GM21737 (cell line): ENCODE measurements around the gene FAM131C.

Experiments
- ATAC-seq: cut with Tn5 transposase; IDR thresholded peaks from one replicate; pipeline ENCODE4 v1.9.1; 2021; ENCODE audit warnings: mild to moderate bottlenecking, moderate library complexity; ENCODE audit not compliant: unreplicated experiment

The FAM131C gene, protein sequence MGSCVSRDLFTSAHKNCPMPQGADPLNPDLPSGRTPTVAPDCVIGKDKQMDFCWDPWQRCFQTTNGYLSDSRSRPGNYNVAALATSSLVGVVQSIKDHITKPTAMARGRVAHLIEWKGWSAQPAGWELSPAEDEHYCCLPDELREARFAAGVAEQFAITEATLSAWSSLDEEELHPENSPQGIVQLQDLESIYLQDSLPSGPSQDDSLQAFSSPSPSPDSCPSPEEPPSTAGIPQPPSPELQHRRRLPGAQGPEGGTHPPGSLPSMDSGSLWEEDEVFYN

GRCh38 chr1:16073490-16074119, at the start of gene FAM131C:
TSS of gene FAM131C (minus strand) at chr1:16073651. CDS start at chr1:16073442, 209 bp downstream.
- ATAC-seq, result no peak

DNA sequence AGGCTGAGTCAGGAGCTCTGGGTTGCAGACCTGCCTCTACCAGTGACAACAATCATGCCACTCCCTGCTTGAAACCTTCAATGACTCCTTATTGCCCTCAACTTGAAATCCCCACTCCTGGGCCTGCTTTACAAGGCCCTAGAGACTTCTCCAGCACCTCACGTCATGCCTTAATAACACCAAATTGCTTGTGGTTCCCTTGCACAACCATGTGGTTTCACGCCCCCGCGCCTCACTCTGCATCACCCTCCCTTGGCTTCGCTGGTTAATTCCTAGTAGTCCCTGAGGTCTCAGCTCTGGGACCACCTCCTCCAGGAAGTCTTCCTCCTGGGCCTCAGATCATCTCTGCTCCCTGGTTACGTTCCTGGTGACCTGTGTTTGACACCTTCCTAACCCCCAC, 49.5 kb upstream of the FAM131C start:
- ATAC-seq, result no peak

DNA sequence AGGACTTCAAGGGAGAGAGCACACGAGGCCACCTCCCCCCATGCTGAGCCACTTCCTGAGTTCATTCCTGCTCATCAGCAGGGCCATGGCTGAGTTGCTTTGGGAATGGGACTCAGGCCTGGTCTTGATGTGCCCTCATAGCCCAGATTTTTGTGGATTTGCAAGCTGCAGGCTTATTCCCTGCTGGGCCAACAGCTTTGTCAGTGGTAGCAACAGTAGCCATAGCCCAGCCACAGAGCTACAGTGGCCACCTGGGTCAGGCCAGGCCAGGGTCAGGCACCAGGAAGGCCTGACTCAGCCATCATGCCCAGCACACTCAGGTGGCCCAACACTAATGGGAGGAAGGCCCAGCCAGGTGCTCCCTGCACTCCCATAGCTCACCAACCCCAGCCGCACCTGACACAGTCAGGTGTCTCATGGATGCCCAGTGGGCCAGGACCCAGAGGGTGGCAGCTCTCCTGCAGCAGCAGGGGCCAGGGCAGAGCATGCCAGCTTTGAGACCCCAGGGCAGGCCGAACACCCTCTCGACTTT, 49.0 kb upstream of the FAM131C start:
- ATAC-seq, result no peak

DNA sequence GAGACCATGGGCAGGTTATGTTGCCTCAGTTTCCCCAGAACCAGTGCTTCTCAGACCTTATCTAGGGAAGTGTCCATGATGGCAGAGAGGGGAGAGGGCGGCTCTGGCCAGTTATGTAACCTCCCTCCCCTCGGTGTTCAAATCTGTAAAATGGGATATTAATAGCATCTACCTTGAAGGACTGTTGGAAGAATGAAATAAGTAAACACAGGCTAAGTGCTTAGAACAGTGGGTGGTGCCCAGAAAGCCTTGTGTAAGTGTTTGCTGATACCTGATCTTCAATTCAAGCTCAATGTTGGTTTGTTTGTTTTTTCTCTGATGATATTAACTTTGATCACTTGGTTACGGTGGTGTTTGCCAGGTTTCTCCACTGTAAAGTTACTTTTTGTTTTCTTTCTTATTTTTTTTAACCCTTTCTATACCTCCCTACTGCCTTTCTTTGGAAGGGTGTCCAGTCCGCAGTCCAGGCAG, 47.5 kb upstream of the FAM131C start:
- ATAC-seq, result no peak

- no peak for ATAC-seq
Measured at GRCh38 chr1:16120407-16120806, 47.0 kb upstream of the FAM131C start.

GRCh38 chr1:16119926-16120325, 46.5 kb upstream of the FAM131C start:
- no peak for ATAC-seq

DNA sequence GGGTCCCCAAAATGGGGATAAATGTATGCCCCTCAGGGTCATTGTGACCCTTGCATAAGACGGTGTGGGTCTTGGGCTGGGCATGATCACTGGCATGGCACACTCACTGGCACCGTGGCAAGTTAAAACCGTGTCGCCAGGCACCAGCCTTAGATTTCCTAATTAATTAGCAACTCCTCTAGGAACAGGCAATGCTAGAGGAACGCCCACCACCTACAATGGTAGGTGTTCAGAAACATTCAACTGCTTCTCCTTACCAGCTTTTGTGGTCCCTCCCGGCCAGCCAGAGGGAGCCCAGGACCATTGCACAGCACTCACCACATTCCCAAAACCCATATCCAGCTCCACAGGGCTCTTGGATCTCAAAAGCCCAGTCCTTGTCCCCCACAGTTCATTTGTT, 46.1 kb upstream of the FAM131C start:
- no peak for ATAC-seq

GRCh38 chr1:16118706-16119105, 45.3 kb upstream of the FAM131C start:
- ATAC-seq, result no peak

DNA sequence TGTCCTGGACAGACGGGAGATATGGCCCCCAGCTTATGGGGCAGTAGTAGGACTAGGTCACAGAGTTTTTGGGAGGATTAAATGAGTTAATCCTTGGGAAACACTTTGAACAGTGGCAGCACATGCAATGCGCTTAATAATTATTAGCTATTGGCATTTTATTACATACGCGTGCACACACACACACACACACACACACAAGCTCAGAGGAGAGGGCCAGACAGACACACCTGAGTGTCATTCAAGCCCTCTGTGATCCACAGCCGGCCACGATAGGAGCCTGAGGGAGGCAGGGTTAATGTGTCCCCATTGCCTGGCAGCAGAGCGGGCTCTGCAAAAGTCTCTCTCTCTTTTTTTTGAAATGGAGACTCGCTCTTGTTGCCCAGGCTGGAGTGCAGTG, 44.5 kb upstream of the FAM131C start:
- ATAC-seq, result no peak

- no peak for ATAC-seq
Measured at GRCh38 chr1:16117369-16117768, 43.9 kb upstream of the FAM131C start.

DNA sequence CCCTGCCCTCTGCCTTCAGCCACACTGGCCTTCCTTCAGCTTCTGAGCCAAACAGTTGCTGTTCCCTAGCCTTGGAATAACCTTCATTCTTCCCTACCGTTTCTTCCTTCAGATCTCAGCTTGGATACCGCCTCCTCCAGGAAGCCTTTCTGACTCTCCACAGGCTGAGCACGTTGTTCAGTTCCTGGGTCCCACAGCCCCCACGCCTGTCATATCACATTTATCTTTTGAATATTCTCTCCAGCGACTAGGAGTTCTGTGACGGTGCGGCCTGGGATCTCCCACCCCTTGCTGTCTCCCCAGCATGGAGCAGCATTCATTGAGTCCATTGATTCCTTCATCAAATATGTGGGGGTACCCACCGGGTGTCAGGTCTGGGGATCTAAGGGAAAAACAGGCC, 43.2 kb upstream of the FAM131C start:
- no peak for ATAC-seq

DNA sequence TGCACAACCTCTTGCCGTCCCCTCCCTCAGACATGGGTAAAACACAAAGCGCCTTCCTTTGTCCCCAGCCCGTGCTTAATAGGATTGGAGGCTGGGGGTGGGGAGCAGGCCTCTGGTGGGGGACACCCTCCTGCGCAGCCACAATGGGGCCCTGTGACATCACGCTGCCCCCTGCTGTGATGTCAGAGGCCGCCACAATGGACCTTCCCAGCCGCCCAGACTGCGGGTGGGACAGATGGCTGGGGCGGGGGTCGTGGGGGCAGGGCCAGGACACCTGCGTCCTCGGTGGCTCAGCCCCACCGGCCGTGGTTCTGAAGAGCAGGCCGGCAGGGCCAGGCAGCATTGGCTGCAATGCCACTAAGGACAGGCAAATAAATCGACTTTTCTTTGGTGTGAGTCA, 42.6 kb upstream of the FAM131C start:
- no peak for ATAC-seq

- no peak for ATAC-seq
Measured at GRCh38 chr1:16115468-16115983, 42.1 kb upstream of the FAM131C start.

DNA sequence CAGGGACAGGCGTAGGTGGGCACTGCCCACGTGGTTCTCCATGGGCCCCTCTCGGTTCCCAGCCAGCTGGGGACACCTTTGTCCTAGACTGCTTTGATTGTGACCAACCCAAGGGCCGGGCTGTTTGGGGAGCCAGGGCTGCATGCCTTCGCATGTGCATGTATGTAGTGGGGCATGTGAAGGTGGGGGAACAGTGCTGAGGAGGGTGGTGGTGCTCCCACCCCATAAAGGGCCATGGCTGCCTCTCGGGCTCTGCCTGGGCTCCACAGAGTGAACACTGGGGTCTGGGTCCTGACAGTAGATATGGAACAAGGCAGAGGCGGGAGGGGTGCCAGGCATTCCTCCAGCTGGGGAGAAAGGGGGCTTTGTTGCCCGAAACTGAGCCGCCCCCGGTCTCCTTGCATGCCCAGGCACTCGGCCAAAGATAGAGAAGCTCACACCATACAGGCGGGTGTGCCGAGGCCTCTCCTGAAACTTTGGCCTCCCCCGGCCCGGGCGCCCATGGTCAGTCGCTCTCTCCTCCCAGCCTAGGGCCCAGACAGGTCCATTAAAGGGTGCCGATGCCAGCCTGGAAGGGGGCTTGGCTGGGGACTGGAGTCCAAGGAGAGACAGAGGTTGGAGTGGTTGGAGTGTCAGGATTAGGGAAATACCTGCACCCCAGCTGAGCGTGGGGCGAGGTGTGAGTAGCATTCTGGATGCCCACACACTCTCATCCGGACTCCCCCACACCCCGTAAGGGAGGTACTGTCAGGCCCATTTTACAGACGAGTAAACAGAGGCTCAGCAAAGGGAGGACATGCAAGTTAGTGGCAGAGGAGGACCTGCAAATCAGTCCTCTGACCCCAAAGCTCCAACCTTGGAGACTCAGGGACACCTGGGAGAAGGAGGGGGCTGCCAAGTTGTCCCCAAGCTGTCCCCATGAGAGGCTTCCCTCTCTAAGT, 41.3 kb upstream of the FAM131C start:
- ATAC-seq, result no peak

DNA sequence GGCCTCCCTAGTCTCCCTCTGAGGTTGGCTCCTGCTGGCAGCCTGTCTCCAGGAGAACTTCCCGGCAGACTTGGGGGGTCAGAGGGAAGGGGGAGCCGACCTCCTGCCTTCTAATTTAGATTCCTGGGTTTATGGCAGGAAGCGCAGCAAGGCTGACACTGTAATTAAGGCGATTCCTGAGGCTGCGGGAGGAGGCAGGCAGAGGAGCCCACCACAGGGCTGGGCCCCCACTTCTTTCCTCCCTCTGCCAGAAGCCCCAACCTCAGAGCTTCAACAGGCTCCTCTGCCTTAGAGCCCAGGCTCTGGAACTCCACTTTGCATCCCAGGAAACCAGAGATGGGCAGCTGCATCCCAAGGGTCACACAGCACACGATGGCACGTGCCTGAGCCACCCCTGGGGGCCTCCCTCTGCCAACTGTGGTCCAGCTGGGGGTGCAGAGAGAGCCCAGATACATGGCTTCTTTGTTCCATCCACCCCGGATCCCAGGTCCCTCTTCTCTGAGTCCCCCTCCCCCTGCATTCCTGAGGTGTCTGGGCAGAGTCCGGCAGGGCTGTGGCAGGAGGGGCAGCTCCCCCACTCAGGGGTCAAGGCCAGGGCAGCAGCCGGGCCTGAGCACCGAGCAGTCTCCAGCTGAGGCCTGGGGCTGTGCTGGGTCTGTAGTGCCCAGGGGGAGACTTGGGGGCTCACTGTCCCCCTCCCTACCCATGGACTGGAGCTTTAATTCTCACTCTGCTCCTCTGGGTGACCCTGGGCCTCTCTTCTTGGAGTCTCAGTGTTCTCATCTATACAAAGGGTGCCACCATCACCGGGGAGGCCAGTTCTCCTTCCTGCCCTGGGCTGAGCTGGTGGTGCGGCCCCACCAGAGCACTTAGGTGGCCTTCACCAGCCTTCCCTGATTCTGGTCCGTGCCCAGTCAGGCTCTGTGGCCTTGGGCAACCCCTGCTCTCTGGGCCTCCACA, 39.4 kb upstream of the FAM131C start:
- no peak for ATAC-seq

- no peak for ATAC-seq
Measured at GRCh38 chr1:16111771-16112595, 38.5 kb upstream of the FAM131C start.

DNA sequence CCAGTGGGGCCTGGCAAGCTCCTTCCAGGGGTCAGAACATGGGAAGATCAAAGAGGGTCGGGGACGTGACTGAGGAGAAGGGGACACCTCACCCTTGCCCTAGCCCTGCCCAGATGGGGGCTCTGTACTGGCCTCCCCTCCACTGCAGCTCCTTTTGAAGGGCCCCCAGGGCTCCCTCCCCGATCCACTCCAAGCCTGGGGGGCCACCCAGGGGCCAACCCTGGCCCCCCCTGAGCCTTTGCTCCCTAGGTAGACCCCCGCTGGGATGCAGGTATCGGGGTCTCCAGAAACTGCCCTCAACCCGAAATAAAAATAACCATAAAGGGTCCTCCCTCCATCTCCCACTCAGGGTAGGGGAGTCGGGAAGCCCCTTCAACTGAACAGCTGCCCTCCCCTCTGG, 37.4 kb upstream of the FAM131C start:
- no peak for ATAC-seq

DNA sequence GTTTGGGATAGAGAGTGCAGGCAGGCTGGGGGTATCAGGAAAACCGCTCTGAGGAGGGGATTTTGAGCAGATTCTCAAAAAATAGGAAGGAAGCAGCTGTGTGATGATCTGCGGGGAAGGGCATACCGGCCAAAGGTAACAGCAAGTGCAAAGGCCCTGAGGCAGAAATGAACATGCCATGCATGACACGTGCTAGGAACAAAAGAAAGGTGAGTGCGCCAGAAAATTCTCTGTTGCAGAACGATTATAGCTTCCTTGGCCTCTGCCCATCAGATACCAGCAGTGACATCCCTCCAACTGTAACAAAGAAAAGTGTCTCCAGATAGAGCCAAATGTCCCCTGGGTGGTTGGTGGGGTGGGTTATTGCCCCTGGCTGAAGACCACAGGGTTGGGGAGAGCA, 37.0 kb upstream of the FAM131C start:
- ATAC-seq, result no peak

DNA sequence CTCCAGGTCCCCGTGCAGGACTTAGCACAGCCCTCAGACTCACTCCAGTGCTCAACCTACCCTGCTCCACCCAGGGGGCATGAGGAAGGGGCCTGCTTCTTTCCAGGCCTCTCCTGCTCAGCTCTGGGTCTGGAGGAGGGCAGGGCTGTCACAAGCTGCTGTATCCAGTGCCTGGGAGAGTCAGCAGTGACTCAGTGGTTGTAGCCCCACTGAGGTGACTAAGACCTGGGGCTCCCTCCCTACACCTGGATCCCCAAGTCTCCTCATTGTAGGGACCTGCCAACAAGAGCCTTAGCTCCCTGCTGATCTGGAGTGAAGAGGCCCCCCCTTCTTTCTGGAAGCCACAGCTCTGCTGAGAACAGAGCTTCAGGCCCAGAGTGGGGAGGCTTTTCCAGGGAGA, 36.1 kb upstream of the FAM131C start:
- ATAC-seq, result no peak
